Fibroblast of villous mesenchyme (primary cell): ENCODE data around the gene EPN1. TPM values are rescaled to one million over a fixed set of nuclear protein-coding genes. Genes with fewer than 3 reads are reported as not detected.
A peak's percentile ranks its signal among the peaks of the same experiment; 100 is the strongest.

Source experiments
- DNase-seq: peaks from one replicate; pipeline ENCODE4 v3.0.0-alpha.2; 2010; ENCODE audit warnings: low read depth
- H3K4me3 ChIP-seq: 2 replicates; pipeline ENCODE4 v1.5.1; 2011; ENCODE audit warnings: low read depth, mild to moderate bottlenecking, low read length
- CTCF ChIP-seq: IDR thresholded peaks from 2 replicates; pipeline ENCODE4 v1.5.1; 2012; ENCODE audit warnings: low read depth, mild to moderate bottlenecking, low read length; ENCODE audit not compliant: insufficient read depth
- total RNA-seq: library from RNA; depleted of rRNA; stranded (reverse); fragments of >200 nt; gene quantifications from 2 replicates; pipeline ENCODE4 v1.2.3, GENCODE V29; 2012

Gene EPN1
- total RNA-seq, 1 donor: 17.7 TPM

- no peak for TF ChIP-seq CTCF
- H3K4me3 ChIP-seq: no peak overlapping the region
- DNase-seq: peak; percentile 8
These were observed 13.6 kb downstream of the EPN1 start for GRCh38 chr19:55688422-55689218.

DNA sequence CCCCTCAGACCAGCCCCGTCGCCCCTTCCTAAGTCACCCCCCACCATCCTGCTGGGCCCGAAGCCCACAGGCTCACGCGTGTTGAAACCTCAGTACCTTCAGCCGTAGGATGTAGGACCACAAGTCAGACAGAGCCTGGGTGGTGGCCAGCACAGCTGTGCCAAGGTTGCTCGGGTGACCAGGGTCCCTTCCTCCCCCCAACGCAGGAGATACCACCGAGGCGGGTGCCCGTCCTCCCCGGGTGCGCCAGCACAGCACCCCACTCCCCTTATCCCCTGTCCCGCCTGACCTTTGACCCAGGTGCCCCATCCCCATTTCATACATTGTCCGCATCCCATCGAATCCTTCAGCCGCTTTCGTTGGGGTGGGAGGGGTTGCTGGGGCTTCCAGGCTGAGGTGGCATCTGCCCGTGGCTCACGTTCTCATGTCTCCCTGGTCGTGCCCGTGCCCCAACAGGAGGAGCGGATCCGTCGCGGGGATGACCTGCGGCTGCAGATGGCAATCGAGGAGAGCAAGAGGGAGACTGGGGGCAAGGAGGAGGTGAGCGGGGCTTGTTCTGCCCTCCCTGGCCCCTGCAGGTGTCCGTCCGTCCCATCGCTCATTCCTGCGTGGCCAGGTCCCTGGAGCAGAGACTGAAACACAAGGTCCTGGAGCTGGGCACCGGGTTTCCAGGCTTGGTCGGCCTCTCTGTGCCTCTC, 14.5 kb downstream of the EPN1 start:
- no peak for DNase-seq
- TF ChIP-seq CTCF: no peak

DNA sequence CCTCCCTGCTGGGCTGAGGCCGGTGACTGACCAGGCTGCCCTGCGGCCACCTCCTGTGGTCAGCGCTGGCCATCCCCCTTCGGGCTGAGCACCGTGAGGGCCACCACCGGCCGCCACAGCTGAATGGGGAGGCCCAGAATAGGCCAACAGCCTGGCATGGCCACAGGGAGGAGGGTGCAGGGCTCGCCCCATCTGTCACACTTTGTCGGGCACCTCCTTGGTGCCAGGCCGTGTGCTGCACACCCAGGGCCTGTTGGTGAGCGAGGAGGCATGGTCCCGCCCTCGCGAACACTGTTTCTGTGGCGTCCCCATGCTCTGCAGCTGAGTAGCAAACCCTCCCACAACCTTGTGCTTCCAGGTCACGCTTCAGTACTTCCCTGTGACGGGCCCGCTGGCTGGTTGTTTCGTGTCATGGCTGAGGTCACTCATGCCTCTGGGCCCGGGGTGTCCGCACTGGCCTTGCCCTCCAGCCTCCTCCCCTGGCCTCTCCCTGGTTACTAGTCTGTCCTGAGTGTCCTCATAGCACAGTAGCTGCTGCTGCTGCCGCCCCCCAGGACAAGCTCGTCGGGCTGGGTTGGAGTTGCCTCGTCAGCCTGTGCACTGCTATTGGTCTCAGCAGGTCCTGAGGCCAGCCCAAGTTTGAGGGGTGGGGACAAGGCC, 15.2 kb downstream of the EPN1 start:
- H3K4me3 ChIP-seq: no peak overlapping the region

More for the DNA sequence above, 14.5 kb downstream of the EPN1 start:
- no peak overlapping the region for H3K4me3 ChIP-seq

DNA sequence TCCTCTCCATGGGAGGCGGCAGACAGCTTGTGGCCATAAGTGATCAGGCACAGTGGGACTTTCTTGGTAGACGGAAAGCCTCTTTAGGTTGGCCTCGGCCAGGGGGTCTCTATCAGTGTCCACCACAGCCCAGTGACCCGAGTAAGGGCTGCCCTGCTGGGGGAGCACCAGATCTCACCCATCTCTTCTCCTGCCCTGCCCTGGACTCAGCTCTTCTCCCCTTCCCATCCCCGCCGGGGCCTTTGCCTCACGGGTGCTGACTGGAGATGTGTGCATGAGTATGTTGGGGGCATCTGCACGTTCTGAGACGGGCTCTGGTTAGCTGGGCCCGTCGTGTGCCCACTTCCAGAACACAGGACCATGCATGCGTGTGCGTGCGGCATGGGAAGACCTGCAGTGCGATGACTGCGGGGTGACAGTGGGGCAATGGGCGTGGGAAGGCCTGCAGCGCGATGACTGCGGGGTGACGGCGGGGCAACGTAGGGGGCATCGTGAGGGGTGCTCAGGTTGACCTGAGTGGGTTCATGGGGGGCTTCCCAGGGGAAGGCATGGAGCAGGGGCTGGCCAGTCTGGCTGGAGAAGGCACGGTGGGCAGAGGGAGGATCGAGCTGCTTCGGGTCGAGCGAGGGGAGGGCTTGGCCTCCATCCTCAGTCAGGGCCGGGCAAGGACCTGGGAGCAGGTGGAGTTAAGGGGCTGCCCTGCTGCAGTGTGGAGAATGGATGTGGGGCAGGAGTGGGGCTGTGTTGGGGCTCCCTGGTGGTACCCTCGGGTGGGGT, 15.9 kb downstream of the EPN1 start:
- no peak for TF ChIP-seq CTCF
- no peak for DNase-seq
- H3K4me3 ChIP-seq: no peak overlapping the region

More for the DNA sequence above, 15.2 kb downstream of the EPN1 start:
- TF ChIP-seq CTCF: no peak
- DNase-seq: no peak

GRCh38 chr19:55691561-55692481, 16.8 kb downstream of the EPN1 start:
- no peak overlapping the region for H3K4me3 ChIP-seq
- DNase-seq: no peak
- TF ChIP-seq CTCF: no peak

- no peak overlapping the region for H3K4me3 ChIP-seq
- TF ChIP-seq CTCF: no peak
- no peak for DNase-seq
These were observed 17.7 kb downstream of the EPN1 start for GRCh38 chr19:55692681-55693081.
